Stimulated activated CD4-positive, alpha-beta T cell treated with anti-CD3 and anti-CD28 coated beads, Interleukin-1b, Interleukin-23, amount 100 ng/mL, for 48 hours (primary cell): Measurements from ENCODE around the gene PRKACB.
"Not testable (repeated sequence)": the region's sequence is repeated elsewhere in the genome, so short reads cannot be mapped to it uniquely, and the experiment has no call there.

Experiments used
- DNase-seq: peaks from one replicate; pipeline ENCODE4 v3.0.0-alpha.2; 2020

PRKACB gene

DNA sequence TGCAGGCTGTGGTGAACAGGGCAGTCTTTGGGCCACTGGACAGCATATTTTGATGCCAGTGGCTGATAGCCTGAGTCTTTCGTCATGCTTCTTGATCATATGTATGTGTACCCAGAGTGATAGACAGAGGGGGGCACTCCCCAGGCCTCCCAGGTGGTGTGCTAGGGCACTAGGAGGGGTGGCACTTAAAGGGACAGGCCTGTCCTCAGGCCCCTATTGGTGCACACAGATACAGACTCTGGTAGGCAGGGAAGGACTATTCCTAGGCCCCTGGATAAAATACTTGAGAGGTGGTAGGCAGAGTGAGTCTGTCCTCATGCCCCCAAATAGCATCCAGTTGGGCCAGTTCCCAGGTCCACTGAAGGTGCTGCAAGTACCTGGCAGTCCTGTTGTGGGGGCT, 80.8 kb downstream of the PRKACB start:
- DNase-seq = no peak

DNA sequence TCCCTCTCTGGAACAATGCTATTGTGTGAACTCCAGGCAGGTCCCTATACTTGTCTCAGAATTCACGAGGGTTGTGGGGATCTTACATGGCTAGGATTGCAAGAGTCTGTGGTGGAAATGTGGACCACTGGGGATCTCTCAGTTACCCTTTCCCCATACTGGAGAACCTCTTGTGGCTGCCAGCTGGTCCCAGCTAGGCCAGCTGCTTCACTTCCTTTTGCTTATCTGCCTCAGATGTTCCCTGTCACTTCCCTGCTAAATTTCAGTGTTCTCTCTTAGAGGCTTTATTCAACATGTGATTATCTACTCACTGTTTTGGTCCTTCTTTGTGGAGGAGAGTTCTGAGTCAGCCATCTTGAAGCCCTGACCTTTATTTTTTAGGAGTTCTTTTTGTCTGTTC, 81.6 kb downstream of the PRKACB start:
- no peak for DNase-seq

DNA sequence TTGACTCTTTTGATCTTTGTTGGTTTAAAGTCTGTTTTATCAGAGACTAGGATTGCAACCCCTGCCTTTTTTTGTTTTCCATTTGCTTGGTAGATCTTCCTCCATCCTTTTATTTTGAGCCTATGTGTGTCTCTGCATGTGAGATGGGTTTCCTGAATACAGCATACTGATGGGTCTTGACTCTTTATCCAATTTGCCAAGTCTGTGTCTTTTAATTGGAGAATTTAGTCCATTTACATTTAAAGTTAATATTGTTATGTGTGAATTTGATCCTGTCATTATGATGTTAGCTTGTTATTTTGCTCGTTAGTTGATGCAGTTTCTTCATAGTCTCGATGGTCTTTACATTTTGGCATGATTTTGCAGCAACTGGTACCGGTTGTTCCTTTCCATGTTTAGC, 88.6 kb downstream of the PRKACB start:
- not testable (repeated sequence) for DNase-seq

DNA sequence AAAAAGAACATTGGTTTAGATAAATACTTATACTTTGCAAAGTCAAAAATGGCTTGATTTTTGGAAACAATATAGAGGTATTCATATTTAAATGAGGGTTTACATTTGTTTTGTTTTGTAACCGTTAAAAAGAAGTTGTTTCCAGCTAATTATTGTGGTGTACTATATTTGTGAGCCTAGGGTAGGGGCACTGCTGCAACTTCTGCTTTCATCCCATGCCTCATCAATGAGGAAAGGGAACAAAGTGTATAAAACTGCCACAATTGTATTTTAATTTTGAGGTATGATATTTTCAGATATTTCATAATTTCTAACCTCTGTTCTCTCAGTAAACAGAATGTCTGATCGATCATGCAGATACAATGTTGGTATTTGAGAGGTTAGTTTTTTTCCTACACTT, 92.2 kb downstream of the PRKACB start:
- no peak for DNase-seq

DNA sequence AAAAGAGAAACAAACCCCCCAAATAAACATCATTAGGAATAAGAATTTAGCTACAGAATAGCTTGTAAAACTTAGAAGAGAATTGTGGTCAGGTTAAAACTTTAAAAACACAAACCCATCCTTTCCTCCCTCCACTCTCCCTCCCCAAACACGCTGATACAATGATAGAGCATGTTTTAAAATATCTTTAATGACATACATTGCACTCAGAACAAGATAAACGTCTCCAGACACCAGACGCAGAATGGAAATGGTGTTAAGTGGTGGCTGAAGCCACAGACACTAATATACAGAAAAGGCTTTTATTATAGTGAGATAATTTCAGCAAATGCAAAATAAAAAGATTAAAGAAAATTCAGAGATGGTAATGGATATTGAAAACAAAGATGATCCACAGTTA, 98.6 kb downstream of the PRKACB start:
- DNase-seq = no peak

DNA sequence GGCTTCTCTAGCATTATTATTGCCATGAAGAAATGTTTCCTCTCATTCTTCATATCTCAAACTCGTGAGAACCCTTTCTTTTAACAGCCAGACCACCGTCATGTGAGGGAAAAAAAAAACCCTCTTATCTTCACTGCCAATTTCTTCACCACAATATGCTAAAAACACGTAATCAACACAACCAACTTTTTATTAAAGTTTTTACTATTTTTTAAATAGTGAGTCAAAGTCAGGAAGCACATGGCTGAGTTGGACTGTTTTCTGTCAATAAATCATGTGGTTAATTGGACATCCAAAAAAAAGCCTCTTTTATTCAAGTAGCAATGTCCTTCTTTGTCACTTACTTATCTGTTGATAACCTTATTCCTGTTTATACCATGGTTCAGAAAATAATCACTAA, 101.5 kb downstream of the PRKACB start:
- no peak for DNase-seq

DNA sequence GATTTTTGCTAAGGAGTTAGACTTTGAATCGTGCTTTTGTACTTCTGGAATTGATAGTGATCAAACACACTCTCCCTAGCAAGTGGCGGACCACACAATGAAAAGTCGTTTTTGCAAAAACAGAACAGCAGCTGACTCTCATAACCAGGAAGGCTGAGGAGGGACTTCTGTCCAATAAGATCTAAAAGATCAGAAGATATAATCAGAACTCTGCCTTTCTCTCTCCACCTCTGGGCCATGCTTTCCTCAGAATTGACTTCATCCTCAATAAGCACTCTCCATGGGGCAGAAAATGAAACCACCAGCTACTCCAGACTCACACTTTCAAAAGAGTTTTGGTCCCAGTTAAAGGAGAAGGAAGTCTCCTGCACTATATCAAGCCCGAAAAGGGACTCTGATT, 102.1 kb downstream of the PRKACB start:
- no peak for DNase-seq

DNA sequence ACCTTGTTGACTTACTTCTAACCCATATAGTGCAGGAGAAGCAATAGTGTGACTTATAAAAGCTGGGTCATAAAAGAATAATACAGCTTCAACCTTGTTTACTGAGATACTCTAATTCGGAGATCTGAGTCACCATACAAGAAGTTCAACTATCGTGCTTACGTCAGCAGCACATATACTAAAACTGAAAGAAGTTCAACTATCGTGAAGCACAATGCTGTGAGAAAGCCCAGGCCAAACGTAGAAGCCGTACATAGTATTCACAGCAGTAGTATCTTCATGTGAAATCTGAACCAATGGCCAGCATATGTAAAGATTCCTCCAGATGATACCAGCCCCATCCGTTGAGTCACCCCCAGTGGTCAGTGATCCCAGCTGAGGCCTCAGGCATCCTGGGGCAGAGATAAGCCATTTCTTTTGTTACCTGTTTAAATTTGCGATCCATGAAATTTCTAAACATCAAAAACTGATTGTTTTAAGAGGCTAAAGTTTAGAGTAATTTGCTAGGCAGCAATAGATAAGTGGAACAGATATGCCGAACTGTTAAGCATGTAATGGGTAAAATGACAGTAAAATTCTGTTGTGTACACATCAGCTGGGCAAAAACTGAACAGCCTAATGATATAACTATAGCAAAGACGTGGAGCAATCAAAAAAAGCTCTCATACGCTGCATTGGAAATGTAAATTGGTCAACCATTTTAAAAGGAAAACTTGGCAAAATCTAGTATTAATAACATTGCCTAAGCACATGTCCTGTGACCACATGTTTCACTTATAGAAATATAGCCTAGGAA, 103.6 kb downstream of the PRKACB start:
- DNase-seq = no peak

DNA sequence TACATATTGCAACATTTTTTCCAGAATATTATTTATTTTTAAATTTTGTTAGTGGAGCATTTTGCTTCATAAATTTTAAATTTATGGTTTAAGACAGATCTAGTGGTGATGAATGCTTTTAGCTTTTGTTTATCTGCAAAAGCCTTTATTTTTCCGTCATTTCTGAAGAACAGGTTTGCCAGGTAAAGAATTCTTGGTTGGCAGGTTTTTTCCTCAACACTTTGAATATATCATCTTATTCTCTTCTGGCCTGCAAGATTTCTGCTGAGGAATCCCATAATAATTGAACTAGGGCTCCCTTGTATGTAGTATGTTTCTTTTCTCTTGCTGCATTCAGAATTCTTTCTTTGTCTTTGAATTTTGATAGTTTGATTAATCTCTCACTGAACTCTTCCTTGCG, 106.6 kb downstream of the PRKACB start:
- DNase-seq = no peak

DNA sequence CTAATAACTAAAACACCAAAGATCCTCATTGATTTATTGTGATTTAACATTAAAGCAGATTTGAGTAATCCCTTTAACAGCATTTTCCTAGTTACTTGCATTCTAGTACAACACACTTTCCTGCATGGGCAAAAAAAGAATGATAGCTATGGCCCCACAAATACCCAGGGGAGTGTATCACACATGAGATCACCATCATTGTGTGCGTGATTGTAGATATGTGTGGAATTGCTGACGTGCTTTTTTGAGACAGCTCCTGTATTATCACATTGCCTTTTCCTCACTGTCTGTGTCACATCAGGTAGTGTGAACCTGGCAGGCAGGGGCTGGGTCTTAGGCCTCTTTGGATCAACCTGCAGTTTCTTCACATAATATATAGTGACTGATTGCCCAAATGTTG, 109.0 kb downstream of the PRKACB start:
- DNase-seq = no peak

DNA sequence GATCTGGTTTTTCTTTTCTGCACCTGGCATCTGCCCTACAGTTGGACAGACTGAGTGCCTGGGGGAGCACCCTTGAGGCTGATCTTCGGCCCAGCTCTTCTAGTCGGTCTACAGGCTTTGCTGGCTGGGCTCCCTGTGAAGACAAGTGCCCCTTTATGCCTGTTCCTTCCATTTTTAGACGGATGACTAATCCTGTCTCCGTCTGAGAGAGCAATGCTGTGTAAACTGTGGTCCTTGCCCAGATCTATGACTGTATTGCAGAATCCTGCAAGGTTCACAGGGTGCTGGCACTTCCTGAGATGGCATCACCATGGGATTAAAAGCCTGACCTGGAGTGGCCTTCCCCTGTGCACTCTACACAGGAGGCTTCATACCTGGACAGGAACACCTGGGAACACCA, 109.8 kb downstream of the PRKACB start:
- no peak for DNase-seq

DNA sequence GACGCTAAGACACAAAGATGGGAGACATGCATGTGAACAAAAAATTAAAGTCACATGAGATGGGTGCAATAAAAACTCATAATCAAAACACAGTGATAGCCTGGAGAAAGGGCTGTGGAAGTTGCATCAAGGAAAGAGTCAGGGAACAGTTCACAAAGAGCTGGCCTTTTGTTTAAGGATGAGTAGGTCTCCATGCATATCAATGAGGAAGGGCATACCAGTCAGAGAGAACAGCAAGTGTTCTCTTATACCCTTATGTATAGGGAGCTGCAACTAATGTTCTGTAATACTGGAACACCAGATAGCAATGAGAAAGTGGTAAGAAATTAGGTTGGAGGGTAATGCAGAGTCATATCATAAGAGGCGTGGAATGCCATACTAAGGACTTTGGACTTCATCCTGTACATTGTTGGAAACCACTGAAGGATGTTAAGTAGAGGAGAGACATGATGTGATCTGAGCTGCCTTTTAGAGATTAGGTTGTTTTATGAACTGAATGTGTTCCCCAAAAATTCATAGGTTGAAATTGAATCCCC, 110.7 kb downstream of the PRKACB start:
- no peak for DNase-seq

DNA sequence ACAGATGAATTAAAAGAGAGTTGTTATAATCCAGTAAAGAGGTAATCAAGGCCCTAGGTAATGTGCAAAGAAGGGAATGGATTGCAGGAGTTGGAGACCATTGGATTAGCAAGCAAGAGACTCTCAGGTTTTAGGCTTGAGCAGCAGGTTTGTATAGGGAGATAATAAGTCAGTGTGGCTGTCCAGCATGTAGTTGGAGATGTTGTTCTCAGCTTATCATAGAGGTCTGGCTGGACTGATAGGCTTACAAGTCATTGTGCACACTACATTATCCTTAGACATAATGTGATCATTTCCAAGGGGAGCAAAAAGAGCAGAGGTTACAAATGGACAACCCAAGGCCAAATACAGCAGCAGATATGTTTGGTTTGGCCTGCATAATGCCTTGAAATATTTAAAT, 111.5 kb downstream of the PRKACB start:
- DNase-seq = no peak

DNA sequence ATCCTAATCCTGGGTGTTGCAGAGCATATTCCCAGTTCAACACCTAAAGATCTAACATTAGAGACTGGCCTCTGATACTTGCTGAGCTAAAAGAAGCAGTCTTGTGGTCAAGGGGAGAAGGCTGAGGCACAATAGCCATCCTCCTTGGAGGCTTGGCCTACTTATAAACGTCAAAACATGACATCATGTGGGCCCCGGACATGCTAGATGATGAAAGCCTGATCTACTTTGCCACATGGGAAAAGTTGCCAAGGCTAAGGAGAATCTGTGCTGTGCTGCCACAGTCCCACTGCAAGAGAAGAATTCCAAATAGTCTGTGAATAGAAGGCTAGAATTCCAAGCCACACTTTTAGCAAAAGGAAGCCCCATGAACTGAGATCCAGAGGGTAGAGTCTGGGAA, 113.5 kb downstream of the PRKACB start:
- no peak for DNase-seq

DNA sequence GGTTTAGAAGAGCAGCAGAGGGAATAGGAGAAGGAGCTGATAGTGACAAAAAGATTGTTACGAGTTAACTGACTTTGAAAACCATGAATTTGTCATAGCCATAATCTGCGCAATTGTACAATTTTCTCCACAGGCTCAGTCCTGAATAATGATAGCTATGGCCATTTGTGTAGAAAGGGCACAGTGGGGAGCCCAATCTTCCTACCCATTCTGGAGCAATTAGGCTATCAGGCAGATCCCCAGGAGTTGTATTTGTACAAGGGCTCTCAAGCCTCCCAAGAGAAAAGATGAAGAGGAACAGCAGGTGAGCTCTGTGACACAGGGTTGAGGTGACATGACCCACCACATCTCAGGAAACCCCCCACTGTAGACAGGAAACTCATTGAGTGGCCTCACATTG, 115.3 kb downstream of the PRKACB start:
- DNase-seq = no peak

DNA sequence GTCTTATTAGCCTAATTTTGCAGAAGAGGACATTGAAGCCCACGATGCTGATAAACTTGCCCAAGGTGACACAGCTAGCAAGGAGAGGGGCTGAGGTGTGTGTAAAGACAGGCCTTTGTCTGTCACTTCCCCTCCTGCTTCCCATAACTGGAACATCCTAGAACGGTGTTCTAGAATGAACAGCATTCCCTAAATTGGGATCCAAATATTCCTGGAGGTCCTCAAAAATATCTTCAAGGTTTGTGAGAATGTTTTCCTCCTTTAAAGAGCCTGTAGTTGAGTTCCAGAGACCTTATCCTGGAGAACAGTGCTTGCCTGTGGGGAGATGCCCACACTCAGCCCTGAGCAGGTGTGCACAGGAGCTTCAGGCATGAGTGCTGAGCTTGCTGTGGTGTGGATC, 115.9 kb downstream of the PRKACB start:
- DNase-seq = no peak

DNA sequence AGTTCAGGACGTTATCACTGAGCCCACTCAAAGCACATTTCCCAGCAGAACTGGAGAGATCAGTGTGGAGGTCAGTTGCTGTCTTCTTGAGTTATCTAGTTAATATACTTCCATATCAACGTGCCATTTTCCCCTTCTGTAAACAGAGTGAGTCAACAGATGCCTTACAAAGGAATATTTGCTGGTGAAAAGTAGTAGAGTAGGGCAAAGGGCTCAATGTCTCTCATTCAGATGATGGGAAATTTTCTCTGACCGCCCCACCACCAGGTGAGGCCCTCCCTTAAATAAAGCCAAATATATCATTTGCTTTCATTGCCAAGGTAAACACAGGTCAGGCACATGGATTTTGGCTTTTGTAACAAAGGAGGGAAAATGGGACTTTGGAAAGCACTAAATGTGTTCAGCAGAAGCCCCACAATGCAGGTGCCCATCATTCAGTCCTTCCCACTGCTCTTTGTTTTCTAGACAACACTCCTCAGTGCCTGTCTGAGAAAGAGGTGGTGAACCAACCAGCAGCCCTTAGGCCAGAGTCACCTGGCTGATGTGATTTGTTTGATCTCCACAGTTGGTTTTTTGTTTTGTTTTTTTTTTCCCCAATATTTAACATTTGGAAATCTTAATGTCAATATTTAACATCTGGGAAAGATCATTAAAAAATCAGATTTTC, 116.9 kb downstream of the PRKACB start:
- DNase-seq = no peak

DNA sequence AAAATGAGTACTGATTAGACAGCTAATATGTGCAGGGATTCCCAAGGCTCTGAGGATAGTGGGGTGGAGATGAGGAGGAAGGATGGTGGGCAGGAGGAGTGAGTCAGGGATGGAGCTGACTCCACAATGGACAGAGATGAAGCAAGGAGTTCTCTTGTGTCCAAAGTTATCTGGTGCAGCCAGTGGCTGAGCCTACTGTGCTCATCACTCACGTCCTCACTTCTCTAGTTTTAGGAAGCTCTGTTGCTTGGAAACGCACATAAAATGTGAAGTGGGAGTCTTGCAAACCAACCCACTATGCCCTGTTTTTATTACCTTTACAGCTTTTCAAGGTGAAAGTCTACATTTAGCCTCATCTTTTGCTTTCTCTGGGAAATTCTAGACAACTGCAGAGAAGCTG, 120.9 kb downstream of the PRKACB start:
- no peak for DNase-seq

DNA sequence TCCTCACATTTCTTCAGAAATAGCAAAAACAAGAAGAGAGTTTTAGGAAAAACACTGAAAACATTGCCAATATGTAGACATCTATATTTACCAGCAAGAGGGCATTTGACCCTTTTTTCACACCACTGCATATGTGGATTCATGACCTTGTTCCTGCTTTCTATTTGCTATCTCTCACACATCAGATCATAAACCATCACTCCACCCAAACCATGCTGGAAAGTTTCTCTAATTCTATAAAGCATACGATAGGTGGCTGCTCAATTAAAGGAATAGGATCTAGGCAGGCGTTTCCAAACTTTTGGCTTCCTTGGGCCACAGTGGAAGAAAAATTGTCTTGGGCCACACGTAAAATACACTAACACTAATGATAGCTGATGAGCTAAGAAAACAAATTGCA, 121.8 kb downstream of the PRKACB start:
- DNase-seq = no peak

DNA sequence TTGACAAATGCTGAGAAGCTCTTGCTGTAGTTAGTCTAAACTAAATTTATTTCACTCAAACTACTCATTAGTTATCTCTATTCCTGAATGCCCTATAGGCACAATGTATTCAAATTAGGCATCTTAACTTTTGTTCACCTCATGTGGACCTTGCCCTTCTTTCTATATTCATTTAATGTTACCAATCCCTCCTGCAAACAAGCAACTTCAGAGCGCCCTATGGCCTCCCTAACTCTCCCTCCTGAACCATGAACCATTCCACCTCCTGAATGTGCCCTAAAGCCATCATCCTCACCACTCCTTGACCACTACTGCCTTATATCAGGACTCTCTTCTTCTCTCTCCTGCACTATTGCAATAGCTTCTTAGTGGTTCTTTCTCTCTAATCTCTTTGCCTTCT, 122.7 kb downstream of the PRKACB start:
- DNase-seq = no peak

DNA sequence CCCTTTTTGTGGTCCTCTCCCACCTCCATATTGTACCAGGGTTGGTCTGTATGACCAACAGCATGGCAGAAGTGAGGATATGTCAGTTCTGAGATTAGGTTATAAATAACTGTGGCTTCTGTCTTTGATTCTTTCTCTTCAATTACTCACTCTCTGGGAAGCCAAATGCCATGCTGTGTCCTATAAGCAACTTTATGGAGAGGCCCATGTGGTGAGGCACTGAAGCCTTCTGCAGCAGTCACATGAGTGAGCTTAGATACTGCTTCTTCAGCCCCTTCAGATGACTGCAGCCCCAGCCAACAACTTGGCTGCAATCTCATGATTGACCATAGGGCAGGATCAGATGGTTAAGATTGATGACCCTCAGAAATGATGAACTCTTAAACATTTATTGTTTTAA, 123.4 kb downstream of the PRKACB start:
- no peak for DNase-seq

DNA sequence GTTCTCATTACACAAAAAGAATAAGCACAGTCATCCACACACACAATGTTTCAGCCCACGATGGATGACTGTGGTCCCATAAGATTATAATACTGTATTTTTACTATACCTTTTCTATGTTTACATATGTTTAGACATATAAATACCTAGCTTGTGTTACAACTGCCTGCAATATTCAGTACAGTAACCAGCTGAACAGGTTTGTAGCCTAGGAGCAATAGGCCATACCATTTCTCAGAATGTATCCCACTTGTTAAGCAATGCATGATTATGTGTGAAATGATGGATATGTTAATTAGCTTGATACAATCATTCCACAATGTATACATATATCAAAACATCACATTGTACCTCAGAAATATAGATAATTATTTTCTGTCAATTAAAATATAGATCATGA, 124.3 kb downstream of the PRKACB start:
- no peak for DNase-seq

DNA sequence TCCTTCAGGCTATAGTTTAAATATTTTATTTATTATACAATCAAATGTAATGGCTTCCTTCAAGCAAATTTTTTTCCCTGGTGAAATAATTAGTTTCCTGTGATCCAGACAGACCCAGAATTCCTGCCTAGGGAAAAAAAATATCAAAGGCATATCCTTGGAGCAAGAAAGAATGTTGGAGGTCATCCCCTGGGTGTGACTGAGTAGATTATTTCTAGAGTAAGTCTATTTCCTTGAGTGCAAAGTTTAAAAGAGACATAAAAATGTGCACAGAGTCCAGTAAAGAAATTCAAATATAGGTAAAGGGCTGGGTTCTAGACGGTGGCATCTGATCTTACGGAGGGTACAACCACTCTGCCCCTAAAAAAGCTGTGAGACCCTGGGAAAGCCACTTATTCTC, 125.2 kb downstream of the PRKACB start:
- DNase-seq = no peak

DNA sequence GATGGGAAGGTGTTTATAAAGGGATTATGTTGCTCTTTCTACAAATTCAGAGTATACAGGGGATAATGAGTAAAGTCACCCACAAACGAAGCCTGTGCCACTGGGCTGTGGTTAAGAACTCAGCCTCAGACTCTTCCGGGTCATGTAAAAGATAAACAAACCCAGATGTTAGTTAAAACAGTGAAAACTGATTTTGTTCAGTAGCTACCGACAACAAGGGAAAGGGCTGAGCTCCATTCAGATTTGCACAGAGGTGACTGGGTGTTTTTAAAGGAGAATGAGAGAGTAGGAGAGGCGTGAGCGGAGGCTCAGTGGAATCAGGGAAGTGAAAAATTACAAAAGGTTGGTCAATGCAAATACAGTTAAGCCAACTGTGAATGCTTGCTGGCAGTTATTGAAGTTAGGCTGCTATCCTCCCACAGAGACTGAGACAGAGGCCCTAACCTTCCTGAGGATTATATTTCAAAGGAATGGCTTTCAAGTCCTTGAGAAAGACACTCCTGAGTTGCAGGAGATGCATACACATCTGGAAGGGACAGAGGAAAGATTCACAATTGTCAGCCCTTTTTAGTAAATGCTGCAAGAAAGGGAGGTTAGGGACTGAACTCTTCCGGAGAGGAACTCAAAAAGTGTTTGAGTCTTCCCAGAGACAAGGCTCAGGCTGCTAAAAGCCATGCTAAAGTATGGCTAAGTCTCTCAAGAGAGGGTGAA, 127.5 kb downstream of the PRKACB start:
- DNase-seq = no peak
